ENCODE results near the gene C12orf50.
"Not testable (repeated sequence)": the region's sequence is repeated elsewhere in the genome, so short reads cannot be mapped to it uniquely, and the experiment has no call there.

C12orf50 gene

GRCh38 chr12:88029093-88029665 is at the start of gene C12orf50:
Gene C12orf50 (minus strand): TSS chr12:88029401. CDS start chr12:88026962, 2,439 bp downstream.
- no peak for DNase-seq

DNA sequence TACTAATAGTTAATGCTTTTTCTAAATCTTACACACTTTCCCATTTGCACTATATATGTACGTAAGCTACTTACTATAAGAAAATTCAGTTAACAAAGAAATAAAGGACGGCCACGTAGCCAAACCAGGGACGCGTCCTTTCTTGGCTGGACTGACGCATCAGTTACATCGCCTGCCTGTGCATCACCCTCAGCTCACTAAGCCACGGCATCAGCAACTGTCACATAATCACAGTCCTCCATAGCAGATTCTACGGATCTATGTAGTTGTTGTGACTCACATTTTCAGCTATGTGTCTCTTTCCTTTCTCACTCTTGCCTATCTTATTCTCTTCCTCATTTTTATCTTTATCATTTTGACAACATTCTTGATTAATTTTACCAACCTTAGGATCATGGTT is 38.1 kb upstream of the C12orf50 start:
- DNase-seq = no peak

DNA sequence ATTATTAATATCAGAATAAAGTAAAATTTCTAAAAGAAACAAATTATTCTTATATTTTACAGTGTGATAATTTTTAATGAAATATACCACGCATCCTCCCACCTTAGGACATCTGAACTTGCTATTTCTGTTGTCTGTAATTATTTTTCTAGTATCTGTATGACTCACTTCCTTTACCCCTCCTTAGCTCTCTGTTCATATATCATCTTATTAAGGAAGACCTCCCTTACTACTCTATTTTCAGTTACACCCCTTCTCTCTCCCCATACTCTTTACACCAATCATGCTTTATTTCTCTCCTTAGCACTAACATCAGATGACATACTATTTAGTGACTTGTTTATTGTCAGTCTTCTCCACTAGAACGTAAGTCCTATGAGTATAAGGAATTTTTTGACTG is 34.2 kb upstream of the C12orf50 start:
- DNase-seq = no peak

GRCh38 chr12:88062474-88062873 is 33.3 kb upstream of the C12orf50 start:
- no peak for DNase-seq

GRCh38 chr12:88058719-88059077 is 29.5 kb upstream of the C12orf50 start:
- no peak for DNase-seq

GRCh38 chr12:88057994-88058718 is 29.0 kb upstream of the C12orf50 start:
- DNase-seq = no peak

- no peak for DNase-seq
These were observed 27.4 kb upstream of the C12orf50 start for GRCh38 chr12:88056571-88056970.

DNA sequence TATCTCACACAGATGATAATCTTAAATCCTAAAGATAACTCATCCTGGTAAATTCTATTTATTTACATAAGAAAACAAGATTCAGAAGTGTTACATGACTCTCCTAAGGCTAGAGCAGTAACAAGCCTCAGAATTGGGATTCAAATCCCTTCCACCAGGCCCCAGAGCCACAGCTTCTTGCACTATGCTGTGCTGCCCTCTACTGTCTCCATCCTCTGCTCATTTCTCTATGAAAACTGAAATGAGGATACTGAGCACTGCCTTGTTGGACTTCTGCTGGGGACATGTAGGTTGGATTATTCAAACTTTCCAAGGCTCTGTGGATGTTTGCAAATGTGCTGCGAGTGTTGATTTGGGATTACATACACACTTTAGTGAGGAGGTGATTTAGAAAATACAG is 23.5 kb upstream of the C12orf50 start:
- DNase-seq = peak; percentile 35 to 38

GRCh38 chr12:88044035-88044434 is 14.8 kb upstream of the C12orf50 start:
- no peak for DNase-seq

- DNase-seq = no peak
These were observed 8.6 kb upstream of the C12orf50 start for GRCh38 chr12:88037770-88038169.

DNA sequence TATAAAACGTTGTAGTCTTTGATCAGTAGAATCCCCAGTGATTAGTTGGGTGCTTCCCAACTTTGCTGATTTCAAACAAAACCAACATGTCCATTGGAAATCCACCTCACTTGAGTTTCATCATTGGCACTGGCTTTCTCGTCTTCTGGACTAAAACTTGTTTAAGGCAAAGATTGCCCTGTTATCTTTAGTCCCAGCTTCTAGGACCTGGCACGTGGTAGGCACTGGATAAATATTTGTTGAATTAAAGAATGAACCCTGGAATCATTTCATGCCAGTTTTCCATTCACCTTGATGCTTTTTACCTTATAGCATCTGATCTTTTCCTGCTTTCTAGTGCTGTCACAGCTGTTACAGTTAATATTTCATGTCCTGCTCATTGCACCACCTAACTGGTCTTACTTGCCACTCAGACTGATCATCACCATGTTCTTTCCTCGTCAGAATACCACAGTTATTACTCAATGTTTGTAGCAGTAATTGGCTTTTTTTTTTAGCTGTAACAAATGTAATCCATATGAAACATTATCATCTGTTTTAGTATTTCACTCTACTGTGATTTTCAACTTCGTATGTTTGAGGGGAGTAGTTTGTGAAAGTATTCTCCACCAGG is 7.3 kb upstream of the C12orf50 start:
- DNase-seq = no peak

DNA sequence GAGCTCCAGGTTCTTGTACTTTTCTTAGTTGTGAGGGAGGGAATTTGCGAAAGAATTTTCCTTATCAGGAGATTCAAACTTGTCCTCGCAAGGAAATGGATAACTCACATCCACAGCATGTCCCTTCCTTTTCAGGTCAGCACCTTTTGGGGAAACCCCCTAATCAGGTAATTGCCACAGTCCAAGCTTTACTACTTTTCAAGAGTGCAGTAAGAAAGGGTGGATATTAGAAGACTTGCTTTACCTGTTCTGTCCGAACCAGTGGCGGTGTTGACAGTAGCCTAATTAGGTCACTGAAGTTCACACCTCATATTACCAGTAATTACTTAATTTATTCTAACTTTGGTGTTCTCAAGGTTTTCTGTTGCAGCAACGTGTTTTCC is 6.7 kb upstream of the C12orf50 start:
- DNase-seq = no peak

DNA sequence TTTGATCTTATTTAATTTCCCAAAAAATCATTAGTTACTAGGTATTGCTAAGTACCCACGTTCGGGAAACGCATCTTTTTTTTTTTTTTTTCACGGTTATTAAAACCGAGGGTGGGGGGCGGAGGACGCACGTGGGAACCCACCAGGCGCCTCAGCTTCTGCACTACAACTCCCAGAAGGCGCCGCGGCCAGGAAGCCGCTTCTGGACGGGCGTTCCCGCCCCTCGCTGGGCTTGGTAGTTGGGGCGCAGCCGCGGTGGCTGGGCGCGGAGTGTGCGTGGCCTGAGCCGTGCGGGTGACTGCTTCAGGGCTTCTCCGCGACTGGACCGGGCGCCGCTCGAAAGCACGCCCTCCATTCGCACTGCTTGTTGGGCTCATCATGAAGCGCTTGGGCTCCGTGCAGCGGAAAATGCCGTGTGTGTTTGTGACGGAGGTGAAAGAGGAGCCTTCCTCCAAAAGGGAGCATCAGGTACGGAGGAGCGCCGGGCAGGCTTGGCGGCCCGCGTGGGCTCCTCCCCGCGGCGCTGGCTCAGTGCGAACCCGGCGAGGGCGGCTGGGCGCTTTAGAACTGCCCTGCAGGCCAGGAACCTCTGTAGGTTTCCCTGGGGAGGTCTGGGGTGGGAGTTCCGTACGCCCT is 6.2 kb upstream of the C12orf50 start:
- peak; percentile 85 to 93 for DNase-seq

- DNase-seq = not testable (repeated sequence)
These were observed 2.0 kb upstream of the C12orf50 start for GRCh38 chr12:88031161-88031560.

- no peak for DNase-seq
These were observed 3.0 kb downstream of the C12orf50 start for GRCh38 chr12:88026196-88026595.

DNA sequence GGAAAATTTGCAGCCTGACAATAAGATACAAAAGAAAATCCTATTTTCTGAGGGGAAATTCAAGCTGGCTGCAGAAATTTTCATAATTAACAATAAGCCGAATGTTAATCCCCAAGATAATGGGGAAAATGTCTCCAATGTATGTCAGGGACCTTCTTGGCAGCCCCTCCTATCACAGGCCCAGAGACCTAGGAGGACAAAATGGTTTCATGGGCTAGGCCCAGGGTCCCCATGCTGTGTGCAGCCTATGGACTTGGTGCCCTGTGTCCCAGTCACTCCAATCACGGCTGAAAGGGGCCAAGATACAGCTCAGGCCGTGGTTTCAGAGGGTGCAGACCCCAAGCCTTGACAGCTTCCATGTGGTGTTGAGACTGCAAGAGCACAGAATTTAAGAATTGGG is 11.2 kb downstream of the C12orf50 start:
- no peak for DNase-seq

GRCh38 chr12:88015825-88016224 is 13.4 kb downstream of the C12orf50 start:
- no peak for DNase-seq

GRCh38 chr12:88011755-88012154 is 17.4 kb downstream of the C12orf50 start:
- no peak for DNase-seq

DNA sequence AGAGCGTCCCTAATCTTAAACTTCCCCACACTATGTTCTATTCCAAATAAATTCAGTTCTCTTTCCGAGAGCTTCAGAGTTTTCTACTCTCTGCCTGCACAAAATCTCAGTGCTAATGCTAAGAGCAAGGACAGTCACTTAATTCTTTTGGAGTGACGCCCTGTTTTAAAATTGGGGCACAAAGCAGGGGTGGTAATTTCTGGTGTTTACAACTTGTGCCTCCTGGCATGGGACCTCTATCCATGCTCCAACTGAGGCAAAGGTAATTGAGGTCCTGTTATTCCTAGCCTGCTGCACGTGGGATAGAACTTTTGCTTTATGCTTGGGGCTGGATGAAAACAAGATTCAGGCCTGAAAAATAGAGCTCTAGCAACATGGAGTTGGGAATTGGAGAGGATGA is 22.9 kb downstream of the C12orf50 start:
- DNase-seq = no peak

GRCh38 chr12:88001327-88001726 is 27.9 kb downstream of the C12orf50 start:
- no peak for DNase-seq

DNA sequence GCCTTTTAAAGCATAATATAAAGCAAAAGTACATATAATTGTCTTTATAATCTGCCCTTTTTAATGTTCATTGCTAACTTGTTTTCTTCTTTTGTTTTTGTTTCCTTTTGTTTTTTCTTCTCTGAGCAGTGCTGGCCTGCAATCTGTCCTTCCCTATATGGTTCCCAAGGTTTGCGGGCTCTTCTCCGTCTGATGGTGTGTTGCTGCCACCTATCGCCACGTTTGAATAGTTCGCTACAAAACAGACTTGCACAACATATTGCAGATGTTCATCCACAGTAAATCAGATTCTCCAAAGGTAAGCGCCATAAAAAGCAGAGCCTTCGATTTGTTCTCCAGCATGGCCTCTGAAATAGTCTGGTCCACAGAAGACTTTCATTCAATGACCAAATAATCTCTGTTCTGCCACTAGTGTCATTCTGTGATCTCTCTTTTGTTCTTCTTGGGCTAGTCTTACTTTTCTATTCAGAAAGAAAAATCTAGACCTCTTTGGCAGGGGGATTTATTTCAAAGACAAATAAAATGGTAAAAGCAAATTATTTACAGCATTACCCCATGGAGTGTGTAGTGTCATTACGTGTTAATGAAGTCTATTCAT is 33.5 kb downstream of the C12orf50 start:
- peak; percentile 69 to 71 for DNase-seq

DNA sequence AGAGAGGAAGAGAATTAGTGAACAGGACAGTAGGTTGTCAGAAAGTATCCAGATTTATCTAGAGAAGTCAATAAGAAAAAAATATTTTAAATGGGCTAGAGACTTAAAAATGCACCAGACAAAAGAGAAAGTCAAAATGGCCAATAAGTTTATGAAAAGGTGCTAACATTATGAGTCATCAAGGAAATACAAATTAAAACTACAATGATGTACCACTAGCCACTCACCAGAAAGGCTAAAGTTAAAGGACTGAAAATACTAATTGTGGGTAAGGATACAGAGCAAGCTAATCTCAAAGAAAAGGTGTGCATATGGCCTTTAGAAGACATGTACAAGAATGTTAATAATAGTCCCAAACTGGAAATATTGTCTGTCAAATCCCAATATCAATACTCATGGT is 37.7 kb downstream of the C12orf50 start:
- no peak for DNase-seq

DNA sequence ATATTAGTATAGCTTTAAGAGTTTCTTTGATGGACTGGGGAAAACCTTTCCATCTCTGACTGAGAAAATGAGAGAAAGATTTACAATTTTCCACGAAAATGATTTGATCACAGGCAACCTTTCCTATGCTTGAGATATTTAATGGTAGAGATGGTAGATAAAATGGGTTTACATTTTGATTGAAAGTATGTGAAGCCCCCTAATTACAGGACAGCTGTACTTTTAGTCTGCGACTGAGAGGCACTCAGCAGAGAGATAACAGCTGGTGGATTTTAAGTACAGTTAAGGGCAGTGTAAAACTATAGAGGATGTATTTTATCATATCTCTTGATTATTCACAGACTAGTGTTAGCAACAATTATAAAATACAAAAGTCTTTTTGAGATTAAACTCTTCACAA is 40.7 kb downstream of the C12orf50 start:
- DNase-seq = no peak

Data from SHP77 (cell line).